GM18909 (cell line): ENCODE measurements around the gene KDM4D.
"Not testable (repeated sequence)": the region's sequence is repeated elsewhere in the genome, so short reads cannot be mapped to it uniquely, and the experiment has no call there.

Experiments used
- ATAC-seq: cut with Tn5 transposase; IDR thresholded peaks from one replicate; pipeline ENCODE4 v1.9.1; 2021; ENCODE audit warnings: mild to moderate bottlenecking; ENCODE audit not compliant: unreplicated experiment, poor library complexity

The KDM4D gene

DNA sequence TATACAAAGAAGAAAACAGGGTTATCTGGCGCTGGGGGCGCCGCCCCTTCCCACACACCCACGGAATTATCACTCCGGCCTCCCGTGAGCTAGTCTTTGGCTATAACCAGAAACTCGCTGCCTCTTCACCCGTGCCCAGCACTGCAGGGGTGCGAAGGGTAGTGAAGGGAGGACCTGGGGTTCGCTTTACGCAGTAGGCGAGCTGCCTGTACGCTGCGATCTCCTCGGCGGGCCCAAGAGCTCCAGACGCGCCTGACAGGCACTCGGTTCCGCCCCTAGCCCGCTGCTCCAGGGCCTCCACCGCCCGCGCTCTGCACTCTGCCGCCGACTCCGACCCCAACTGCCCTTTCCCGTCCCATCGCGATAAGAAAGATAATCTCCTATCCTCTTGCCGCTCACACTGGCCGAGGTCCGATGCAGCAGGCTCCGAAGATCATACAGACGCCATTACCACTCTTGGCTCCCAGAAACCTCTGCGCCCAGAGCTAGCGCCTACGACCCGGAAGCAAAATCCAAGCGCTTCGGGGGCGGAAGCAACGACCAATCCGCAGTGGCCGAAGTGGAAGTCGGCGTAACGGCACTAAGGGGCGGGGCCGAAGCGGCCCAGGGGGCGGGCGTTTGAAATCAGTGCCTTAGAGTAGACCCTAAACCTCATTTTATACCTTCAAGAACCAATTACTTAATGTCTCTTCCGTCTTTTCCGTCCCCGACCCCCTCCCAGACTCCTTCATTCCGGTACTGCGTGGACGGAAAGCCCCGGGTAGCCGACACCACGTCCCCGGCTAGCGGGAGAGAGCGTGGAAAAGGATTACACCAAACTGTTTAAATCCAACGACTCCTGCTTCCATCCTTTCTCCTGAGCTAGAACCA, at the start of gene KDM4D, which contains the start of gene CWC15:
TSS of gene KDM4D (plus strand) at position 611 of the 870 bp plus-strand sequence. CDS start 23,664 bp downstream, outside the sequence.
TSS of gene CWC15 (minus strand) at position 458 of the 870 bp plus-strand sequence. CDS start 1,371 bp downstream, outside the sequence.
- ATAC-seq: peak; percentile 100

DNA sequence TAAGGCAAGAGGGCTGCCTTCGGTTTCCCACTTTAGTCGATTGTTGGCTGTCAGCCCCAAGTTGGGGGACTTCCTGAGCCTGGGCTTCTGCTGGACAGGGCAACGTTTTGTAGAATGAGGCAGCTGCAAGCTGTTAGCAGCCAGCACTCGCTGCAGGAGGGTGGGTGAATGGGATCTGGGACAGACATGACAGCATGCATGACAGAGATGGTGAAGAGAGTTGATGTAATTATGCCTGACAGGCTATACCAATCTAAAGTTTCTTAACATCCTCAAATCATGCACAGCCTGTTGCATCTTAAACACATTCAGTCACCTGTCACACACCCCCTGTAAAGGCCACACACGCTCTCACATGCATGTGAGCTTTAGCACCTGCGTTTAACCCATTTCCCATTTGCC, 49.3 kb upstream of the KDM4D start:
- no peak for ATAC-seq

DNA sequence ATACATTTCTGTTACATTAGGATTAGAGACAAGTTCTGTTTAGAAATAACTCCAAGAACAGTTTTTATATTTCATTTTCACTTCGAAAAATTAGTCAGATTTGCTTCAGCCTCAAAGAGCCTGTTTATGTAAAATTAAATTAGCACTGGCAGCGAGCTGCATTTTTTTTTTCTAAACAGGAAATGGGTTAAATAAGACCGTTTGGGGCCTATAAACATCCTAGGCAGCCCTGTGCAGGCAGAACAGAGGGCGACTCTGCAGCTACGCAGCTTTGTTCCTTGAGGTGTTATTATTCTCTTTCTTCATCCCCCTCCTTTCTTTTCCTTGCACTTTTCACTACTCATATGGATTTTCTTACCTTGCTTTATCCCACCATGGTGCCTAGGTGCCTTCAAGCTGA, 48.9 kb upstream of the KDM4D start:
- no peak for ATAC-seq

DNA sequence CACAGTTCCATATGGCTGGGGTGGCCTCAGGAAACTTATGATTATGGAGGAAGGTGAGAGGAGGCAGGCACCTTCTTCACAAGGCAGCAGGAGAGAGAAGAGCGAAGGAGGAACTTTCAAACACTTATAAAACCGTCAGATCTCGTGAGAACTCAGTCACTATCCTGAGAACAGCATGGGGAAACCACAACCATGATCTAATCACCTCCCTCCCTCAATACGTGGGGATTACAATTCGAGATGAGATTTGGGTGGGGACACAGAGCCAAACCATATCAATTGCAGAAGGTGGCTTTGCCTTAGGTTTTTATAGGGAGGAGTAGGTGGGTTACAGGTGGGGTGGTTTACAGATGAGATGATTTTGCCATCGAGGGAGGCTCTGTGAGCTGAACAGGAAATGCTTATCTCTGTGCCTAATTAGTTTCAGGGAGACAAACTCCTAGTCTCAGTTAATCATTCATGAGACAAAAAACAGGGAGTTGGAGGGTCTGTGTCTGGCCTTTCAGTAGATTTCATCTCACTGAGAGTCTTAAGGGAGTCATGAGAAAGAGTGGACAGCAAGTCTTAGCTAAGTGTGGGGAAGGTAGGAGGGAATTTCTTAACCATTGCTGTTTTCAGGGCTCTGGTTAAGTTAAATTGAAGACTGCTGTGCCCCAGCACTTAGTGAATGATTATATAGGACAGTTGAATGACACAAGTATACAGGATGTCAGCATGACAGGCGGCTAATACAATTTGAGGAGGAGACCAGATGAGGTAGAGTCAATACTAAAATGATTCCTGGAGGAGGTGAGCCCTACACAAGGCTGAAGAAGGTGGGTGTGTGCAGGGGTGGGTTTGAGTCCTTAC, 47.9 kb upstream of the KDM4D start:
- peak; percentile 81 for ATAC-seq

DNA sequence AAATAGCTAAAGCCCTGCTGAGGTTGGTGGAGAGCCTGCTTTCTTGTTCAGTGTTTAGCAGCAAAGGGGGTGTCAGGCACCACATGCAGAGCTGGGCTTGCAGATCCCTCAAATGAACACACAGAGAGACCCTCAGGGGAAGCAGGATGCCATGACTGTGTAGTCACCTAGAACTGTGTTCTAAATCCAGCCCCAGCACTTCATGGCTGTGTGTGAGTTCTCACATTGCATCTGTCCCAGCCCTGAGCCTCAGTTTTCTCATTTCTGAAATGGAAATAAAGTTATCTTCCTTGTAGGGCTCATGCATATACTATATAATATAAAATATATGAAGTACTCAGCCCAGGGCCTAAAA, 47.3 kb upstream of the KDM4D start:
- ATAC-seq: no peak

DNA sequence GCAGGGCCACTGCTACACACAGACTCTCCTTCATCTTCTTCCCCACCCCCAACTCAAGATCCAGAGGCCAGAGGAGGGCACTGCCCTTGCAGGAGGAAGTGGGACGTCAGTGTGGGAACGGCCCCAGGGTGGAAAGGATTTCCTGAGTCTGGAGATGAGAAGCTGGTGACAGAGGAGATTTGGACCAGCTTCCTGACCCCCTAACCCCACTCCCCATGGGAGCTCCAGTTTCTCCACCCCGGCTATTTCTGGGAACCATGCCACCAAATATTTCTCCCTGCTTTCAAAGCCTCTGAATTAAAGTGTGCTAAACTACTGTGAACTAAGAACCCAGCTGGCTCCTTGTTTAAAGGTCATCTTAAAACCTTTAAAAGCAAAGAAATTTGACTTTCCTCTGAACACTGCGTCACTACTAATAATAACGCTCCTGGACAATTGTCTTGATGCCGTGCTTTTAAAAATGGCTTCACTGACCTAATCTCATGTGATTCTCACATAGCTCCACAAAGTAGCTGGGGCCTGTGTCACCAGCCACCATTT, 46.7 kb upstream of the KDM4D start:
- ATAC-seq: no peak

DNA sequence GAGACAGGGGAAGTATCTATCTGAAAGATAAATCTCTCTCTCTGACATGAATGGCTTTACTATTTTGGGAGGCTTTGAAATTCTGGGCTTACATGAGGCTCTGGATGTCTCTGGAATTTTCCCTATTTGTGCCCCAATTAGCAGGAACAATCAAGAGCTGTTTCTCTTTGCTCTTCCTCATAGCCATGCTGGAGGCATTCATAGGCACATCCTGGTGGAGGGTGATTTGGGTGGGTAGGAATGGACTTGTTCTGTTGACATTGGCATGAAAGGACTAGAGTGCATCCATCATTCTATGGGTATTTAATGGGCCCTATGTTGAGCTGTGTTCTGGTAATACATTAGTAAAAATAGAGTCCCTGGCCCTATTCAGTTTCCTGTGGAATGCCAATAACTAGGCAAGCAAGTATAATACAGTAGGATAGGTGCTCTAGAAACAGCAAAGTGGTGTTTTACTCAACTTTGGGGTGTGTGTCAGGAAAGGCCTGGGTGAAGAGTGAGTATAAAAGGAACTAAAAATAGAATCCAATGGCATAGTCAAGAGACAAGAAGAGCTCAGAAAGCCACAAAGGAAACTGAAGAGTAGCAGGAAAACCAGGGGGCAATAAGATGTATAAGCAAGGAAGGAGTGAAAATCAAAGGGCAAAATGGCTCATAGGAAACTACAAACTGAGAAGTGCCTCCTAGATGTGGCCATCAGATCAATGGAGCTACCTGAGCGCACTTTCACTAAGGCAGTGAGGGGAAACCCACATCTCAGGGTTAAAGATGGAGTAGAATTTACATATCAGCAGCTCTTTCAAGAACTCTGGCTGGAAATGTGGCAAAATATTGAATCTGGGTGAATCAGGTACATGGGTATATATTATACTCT, 45.2 kb upstream of the KDM4D start:
- no peak for ATAC-seq

DNA sequence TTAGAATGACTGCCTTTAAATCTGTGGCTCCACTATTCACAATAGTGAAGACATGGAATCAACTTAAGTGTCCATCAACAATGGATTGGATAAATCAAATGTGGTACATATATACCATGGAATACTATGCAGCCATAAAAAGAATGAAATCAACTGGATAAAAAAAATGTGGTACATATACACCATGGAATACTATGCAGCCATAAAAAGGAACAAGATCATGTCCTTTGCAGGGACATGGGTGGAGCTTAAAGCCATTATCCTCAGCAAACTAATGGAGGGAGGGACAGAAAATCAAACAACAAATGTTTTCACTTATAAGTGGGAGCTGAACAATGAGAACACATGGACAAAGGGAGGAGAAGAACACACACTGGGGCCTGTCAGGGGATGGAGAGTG, 41.4 kb upstream of the KDM4D start:
- ATAC-seq: not testable (repeated sequence)

DNA sequence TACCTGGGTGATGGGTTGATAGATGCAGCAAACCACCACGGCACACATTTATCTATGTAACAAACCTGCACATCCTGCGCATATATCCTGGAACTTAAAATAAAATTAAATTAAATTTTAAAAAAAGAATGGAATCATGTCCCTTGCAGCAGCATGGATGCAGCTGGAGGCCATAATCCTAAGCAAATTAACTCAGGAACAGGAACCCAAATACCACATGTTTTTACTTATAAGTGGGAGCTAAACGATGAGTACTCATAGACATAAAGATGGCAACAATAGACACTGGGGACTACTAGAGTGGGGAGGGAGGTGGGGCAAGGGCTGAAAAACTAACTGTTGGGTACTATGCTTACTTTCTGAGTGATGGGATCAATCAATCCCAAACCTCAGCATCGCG, 41.0 kb upstream of the KDM4D start:
- no peak for ATAC-seq

DNA sequence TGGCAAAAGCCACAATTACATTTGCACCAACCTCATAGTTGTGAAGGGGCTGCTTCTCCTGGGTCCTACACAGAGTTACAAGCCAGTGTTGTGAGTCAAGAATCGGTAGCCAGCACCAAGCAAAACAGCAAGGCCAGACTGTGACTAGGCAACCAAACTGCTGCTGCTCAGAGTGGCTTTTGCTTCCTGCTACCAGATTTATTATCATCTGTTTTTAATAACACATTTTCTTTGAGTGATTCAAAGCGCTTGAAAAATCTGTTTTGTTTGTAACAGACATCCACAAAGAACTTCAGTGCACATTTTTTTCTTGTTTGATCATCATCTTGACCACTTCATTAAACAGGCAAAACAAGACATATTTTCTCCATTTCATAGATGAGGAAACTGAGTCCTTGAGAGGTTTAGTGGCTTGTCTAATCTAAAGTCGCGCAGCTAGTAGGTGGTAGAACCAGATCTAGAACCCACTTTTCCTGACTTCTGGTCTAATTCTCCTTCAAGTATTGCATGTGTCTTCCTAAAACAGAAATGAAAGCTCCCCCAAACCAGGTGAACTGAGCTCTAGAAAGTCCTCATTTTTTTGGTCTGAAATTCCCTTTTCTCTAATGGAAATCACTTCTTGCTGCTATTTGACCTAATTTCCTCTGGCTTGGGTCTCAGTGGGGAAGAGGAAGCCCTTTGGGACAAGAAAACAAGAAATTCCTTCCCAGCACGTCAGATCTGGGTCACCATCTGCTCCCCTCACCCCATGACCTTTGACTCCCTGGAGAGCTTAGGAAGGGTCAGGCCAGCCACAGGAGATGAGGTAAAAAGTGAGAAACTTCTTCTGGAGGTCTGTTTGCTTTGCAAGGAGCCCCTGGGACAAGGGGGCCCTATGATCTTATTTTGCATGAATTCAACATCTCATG, 40.0 kb upstream of the KDM4D start:
- ATAC-seq: no peak

DNA sequence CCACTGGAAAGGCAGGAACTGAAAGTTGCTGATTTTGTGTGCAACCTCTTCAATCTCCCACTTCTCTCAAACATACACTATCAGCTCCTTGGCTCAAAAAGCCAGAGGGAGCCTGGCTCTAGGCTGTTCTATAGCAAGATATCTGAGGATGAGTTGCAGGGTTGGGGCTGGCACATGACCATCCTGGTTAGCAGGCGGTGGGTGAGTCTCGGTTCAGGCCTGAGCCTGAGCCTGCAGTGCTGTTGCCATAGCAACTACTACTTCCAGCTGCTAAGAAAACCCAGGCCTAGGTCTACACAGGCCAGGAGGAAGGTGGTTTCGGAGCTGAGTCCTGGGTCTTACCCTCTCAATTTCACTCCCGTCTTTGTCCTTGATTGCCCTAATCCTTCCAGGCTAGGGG, 39.1 kb upstream of the KDM4D start:
- ATAC-seq: no peak

DNA sequence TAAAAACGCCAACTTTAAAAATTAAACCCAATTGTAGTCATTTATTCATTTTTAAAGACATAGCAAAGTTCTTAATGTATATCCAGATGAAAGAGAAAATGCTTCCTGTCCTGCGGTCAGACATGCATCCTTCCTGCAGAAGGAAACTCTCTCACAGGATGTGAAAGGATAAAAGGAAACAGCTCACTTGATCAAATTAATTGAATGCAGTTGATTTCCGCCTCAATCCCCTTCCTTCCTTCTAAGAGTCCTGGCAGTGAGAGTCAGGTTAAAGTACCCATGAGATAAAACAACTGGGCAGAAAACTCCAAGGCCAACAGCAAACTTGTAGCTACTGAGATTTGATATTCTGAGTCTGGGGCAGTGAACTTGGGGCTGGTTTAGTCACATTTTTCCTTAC, 38.7 kb upstream of the KDM4D start:
- no peak for ATAC-seq

DNA sequence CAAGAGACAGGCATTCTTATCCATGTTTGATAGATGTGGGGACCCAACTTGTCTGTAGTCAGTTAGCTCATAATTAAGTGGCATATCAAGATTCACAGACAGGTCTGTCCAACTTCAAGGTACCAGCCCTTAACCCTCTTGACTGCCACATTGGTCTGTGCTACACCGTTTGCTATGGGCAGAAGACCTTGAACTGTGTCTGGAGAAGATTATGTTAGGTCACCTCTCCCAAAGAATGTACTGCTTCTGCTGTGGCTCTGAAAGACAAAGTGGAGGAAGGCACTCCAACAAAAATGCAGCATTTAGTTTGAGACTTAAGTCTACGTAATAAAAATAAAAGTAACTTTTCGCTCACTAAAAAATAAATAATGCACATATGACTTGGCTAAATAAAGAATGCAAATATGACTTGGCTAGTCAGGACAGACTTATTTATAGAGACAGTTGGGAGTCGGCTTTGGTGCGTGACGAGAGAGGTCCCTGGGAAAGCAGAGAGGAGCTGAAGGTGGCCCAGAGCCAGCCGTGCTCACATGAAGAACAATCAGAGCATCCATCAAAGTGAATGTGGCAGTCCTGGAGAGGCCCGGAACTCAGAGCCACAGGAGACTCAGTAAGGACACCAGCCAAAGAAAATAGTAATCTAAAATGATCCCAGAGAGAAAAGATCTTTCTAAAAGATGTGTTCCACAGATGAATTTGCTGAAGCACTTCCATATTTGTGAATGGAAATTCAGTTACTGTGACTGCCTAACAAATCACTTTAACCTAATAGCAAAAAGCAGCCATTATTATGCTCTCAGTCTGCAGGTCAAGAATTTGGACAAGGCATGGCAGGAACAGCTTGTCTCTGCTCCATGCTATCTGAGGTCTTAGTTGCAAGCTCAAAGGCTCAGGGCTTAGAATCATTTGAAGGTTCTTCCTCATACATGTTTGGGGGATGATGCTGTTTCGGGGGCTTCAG, 35.1 kb upstream of the KDM4D start:
- ATAC-seq: no peak

DNA sequence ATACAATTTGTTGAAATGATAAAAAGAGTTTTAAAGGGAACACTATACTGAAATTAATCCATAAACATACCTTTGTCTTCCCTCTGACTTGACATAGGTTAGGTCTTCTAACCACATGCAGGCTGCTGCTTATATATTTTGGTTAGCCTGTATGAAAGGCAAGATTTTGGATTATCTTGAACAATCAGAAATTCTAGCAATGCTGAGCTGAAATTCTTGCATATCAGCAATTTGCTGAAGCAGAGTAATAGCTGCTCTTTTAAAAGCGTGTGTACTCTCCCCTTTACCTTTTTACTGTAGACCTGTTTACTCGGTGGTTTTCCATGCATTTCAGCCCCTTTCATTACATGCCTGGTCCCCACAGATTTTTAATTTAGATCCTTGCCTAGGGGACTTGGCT, 34.2 kb upstream of the KDM4D start:
- no peak for ATAC-seq

DNA sequence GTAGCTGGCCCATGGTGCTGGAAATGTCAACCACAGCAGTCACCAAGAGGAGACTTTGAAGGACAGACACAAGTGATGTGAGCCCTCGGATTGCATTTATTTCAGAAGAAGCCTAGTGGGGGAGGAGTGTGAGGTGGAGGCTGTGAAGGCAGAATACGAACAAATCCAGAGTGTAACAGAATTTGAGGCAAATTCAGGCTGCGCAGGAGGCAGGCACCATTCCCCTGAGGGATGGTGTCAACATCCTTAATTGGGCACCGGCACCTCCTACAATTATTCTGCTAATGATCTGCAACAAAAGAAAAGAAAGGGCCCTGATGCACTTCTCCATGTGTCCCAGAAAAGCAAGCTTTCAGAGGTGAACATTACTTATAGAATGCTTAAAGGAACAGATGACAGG, 32.4 kb upstream of the KDM4D start:
- no peak for ATAC-seq

DNA sequence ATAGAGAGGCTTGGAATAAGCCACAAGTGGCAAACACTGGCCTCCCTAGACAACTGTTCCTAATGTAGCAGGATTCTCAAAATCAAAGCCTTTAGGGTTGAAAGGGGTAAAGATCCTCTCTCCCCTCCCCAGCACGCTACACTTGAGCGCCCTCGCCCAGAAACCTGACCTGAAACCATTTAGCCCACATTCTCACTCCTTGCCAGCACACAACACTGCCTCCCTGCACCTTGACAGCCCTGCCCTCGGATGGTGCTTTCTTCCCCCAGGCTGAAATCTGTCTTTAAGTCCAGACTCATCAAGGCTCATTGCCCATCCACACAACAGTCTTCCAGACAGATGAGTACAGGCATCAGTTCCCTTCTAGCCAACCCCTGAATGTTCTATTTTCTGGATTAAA, 26.7 kb upstream of the KDM4D start:
- ATAC-seq: no peak

DNA sequence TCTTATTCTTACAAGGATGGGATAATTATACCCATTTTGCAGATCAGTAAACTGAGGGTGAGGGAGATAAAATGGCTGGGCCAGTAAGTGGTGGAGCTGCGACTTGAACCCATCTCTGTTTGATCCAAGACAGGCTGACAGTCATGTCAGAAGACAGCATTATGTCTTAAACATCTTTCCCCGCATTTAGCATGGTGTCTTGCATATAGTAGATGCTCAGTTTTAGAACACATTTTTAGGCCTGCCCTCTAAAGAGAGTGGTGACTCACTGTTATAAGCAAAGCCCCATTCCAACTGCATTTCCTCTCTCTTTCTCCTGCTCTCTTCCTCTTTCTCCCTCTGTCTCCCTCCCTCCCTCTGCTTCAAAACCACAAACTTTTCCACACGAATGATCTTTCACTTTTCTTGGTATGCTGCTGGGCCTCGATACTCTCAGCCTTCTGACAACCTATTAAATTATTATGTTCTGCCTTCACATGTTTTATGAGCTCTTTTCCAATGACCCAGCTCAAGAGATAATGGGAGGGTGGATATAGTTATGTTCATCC, 25.4 kb upstream of the KDM4D start:
- no peak for ATAC-seq

DNA sequence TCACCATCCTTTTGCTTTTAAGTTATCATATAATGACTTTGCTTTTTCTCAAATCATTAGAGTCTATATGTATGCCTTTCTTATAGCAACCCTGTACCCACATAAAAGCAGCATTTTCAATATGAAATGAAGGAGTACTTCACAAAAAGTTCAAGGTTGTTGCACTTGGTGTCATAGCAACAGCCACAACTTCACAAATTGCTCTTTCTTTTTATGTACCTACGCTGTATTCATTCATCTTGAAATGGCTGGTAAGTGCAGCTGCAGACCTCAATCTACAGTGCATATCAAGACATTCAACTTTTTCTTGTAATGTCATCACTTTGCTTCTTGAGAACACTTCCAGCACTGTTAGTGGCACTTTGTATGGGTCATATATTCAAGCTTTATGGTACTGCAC, 18.8 kb upstream of the KDM4D start:
- ATAC-seq: no peak
